Measurements from ENCODE around the gene FFAR3.
"Not testable (repeated sequence)": the region's sequence is repeated elsewhere in the genome, so short reads cannot be mapped to it uniquely, and the experiment has no call there.

FFAR3 gene

GRCh38 chr19:35378356-35378755, 20.1 kb downstream of the FFAR3 start:
- no peak for DNase-seq

GRCh38 chr19:35379545-35379944, 21.3 kb downstream of the FFAR3 start:
- DNase-seq, result not testable (repeated sequence)

GRCh38 chr19:35379992-35380391, 21.7 kb downstream of the FFAR3 start:
- no peak for DNase-seq

GRCh38 chr19:35380450-35381124, 22.3 kb downstream of the FFAR3 start:
- no peak for DNase-seq

GRCh38 chr19:35381318-35381717, 23.1 kb downstream of the FFAR3 start:
- no peak for DNase-seq

GRCh38 chr19:35381926-35382325, 23.7 kb downstream of the FFAR3 start:
- no peak for DNase-seq

- no peak for DNase-seq
Observed at GRCh38 chr19:35383536-35383935, 25.3 kb downstream of the FFAR3 start.

GRCh38 chr19:35388277-35389054, 30.2 kb downstream of the FFAR3 start:
- no peak for DNase-seq

- no peak for DNase-seq
Observed at GRCh38 chr19:35389192-35389861, 31.1 kb downstream of the FFAR3 start.

GRCh38 chr19:35392742-35393715, 34.8 kb downstream of the FFAR3 start:
- DNase-seq, result no peak

GRCh38 chr19:35395382-35396199, 37.3 kb downstream of the FFAR3 start:
- DNase-seq, result no peak

GRCh38 chr19:35396240-35396885, 38.1 kb downstream of the FFAR3 start:
- no peak for DNase-seq

- DNase-seq, result no peak
Observed at GRCh38 chr19:35397064-35397463, 38.8 kb downstream of the FFAR3 start.

- no peak for DNase-seq
Observed at GRCh38 chr19:35398570-35398969, 40.3 kb downstream of the FFAR3 start.

GRCh38 chr19:35399231-35399630, 41.0 kb downstream of the FFAR3 start:
- no peak for DNase-seq

GRCh38 chr19:35399948-35400772, 41.9 kb downstream of the FFAR3 start:
- DNase-seq, result no peak

GRCh38 chr19:35400773-35401100, 42.5 kb downstream of the FFAR3 start:
- no peak for DNase-seq

GRCh38 chr19:35401416-35401815, 43.2 kb downstream of the FFAR3 start:
- DNase-seq, result not testable (repeated sequence)

GRCh38 chr19:35403116-35403760, 45.0 kb downstream of the FFAR3 start:
- DNase-seq, result no peak

All from DMS153 (cell line).